Gastrocnemius medialis (tissue), 4 donors: Measurements from ENCODE around the gene LTB4R2. TPM values are rescaled to one million over a fixed set of nuclear protein-coding genes. Genes with fewer than 3 reads are reported as not detected.

Experiments used
- ATAC-seq, 2 donors: fragments of 150-250 bp; one replicate each; pipeline ENCODE4 v1.9.1; 2016
- DNase-seq, 2 donors: peaks; one replicate each; pipeline ENCODE4 v3.0.0-alpha.2; 2019
- H3K27ac ChIP-seq, 4 donors: fragments of 200-600 bp; sonication (generic); 1 replicate in 1 of 4; 2 replicates in 3 of 4; pipeline ENCODE4 v1.5.1; 2016 to 2018; ENCODE audit warnings: mild to moderate bottlenecking in 2 of 4, moderate library complexity in 1 of 4
- H3K27me3 ChIP-seq, 3 donors: fragments of 200-600 bp; sonication (generic) in 2 of 3; 1 replicate in 1 of 3; 2 replicates in 2 of 3; pipeline versions ENCODE4 v1.5.1 to v1.6.0; 2016 to 2019; ENCODE audit warnings: mild to moderate bottlenecking in 1 of 3, moderate library complexity in 1 of 3
- H3K36me3 ChIP-seq, 2 donors: fragments of 200-600 bp; sonication (generic) in 1 of 2; one replicate each; pipeline ENCODE4 v1.5.1; 2017 to 2018
- H3K4me1 ChIP-seq, 2 donors: fragments of 200-600 bp; sonication (generic) in 1 of 2; one replicate each; pipeline ENCODE4 v1.5.1; 2016 to 2017; ENCODE audit warnings: mild to moderate bottlenecking in 2 of 2
- H3K4me3 ChIP-seq, 4 donors: fragments of 200-600 bp; sonication (generic) in 3 of 4; 1 replicate in 1 of 4; 2 replicates in 3 of 4; pipeline ENCODE4 v1.5.1; 2016 to 2019; ENCODE audit warnings: mild to moderate bottlenecking in 2 of 4
- H3K9me3 ChIP-seq, 3 donors: fragments of 200-600 bp; sonication (generic) in 2 of 3; 1 replicate in 1 of 3; 2 replicates in 2 of 3; pipeline ENCODE4 v1.5.1; 2016 to 2019
- CTCF ChIP-seq, 5 experiments: fragments of 450-650 bp in 3 of 5; fragments of 200-600 bp in 2 of 5; sonication (generic) in 2 of 5; IDR thresholded peaks in 4 of 5; conservative IDR thresholded peaks in 1 of 5; 1 replicate in 4 of 5; 2 replicates in 1 of 5; pipeline ENCODE4 v1.5.1; 2016 to 2019; ENCODE audit warnings: antibody characterized with exemption in 5 of 5, mild to moderate bottlenecking in 3 of 5, moderate library complexity in 3 of 5
- POLR2A ChIP-seq, 2 donors: fragments of 450-650 bp; IDR thresholded peaks; one replicate each; pipeline ENCODE4 v1.6.1; 2017; ENCODE audit warnings: antibody characterized with exemption in 2 of 2, mild to moderate bottlenecking in 2 of 2, moderate library complexity in 2 of 2
- in situ Hi-C, 4 donors: fragments of 200-750 bp; cut with MboI; loops; one replicate each; pipeline versions ENCODE4 v1.15.0 to v1.8.0; 2017; ENCODE audit warnings: low sequenced_read_pairs in 4 of 4
- intact Hi-C: fragments of 100-400 bp; cut with DNase I; formaldehyde crosslinking; loops from one replicate; pipeline ENCODE4 v1.15.1; 2023; ENCODE audit warnings: low total_unique reads
- total RNA-seq, 4 donors: library from RNA; depleted of rRNA; stranded (reverse); fragments of >200 nt; gene quantifications; one replicate each; pipeline versions ENCODE4 v1.1.0 to v1.2.3, GENCODE V29; 2016

LTB4R2 gene
- total RNA-seq, 4 donors from 2014 or later, result 0.39 to 3.3 (median 2.0) TPM

- H3K9me3 ChIP-seq, result no peaks in the 10 kb centered on the region
- DNase-seq (no peak), ATAC-seq (no peak)
- no peak overlapping the region for H3K4me3 ChIP-seq
- H3K36me3 ChIP-seq, result no peaks in the 10 kb centered on the region
- in situ Hi-C loops (no loop called here), intact Hi-C loops (no loop called here)
- TF ChIP-seq CTCF (IDR thresholded peaks at IDR 0.05 in 4 of 5, conservative IDR thresholded peaks at IDR 0.05 in 1 of 5) (no peak), POLR2A (IDR thresholded peaks at IDR 0.05) (no peak)
- H3K27me3 ChIP-seq, result peaks cover 0 to 9% (median 8%) of the 10 kb centered on the region in 3 donors
- no peaks in the 10 kb centered on the region for H3K4me1 ChIP-seq
- H3K27ac ChIP-seq, result no peak overlapping the region
Measured at GRCh38 chr14:24355009-24355408, 45.1 kb downstream of the LTB4R2 start.

- H3K27me3 ChIP-seq, result peaks cover 0 to 8% (median 8%) of the 10 kb centered on the region in 3 donors
- no peak for TF ChIP-seq CTCF (IDR thresholded peaks at IDR 0.05 in 4 of 5, conservative IDR thresholded peaks at IDR 0.05 in 1 of 5)
- TF ChIP-seq POLR2A (IDR thresholded peaks at IDR 0.05), result no peak
- in situ Hi-C loops, result no loop called here
- ATAC-seq, result no peak
- H3K36me3 ChIP-seq, result no peaks in the 10 kb centered on the region
- no peaks in the 10 kb centered on the region for H3K9me3 ChIP-seq
- no peak overlapping the region for H3K4me3 ChIP-seq
- no peak overlapping the region for H3K27ac ChIP-seq
- DNase-seq, result no peak
- no peaks in the 10 kb centered on the region for H3K4me1 ChIP-seq
- intact Hi-C loops, result no loop called here
Measured at GRCh38 chr14:24356208-24356607, 46.3 kb downstream of the LTB4R2 start.

- DNase-seq (no peak), ATAC-seq (no peak)
- Histone ChIP-seq H3K4me3 (no peak overlapping the region), H3K9me3 (no peaks in the 10 kb centered on the region), H3K27ac (no peak overlapping the region), H3K36me3 (no peaks in the 10 kb centered on the region), H3K4me1 (peaks cover 3 to 4% of the 10 kb centered on the region in 2 donors), H3K27me3 (peaks cover 5 to 6% (median 5%) of the 10 kb centered on the region in 3 donors)
- intact Hi-C loops (no loop called here), in situ Hi-C loops (no loop called here)
- TF ChIP-seq POLR2A (IDR thresholded peaks at IDR 0.05), result no peak
- TF ChIP-seq CTCF (IDR thresholded peaks at IDR 0.05 in 4 of 5, conservative IDR thresholded peaks at IDR 0.05 in 1 of 5), result no peak
Measured at GRCh38 chr14:24360281-24360680, 50.3 kb downstream of the LTB4R2 start.

- Histone ChIP-seq H3K4me3 (no peak overlapping the region), H3K27me3 (peaks cover 15 to 16% (median 15%) of the 10 kb centered on the region in 3 donors), H3K9me3 (no peaks in the 10 kb centered on the region), H3K4me1 (peaks cover 4 to 5% of the 10 kb centered on the region in 2 donors), H3K27ac (no peak overlapping the region), H3K36me3 (no peaks in the 10 kb centered on the region)
- ATAC-seq (no peak), DNase-seq (no peak)
- in situ Hi-C loops (no loop called here), intact Hi-C loops (no loop called here)
- TF ChIP-seq CTCF (IDR thresholded peaks at IDR 0.05 in 4 of 5, conservative IDR thresholded peaks at IDR 0.05 in 1 of 5), result no peak
- no peak for TF ChIP-seq POLR2A (IDR thresholded peaks at IDR 0.05)
Measured at GRCh38 chr14:24361326-24361725, 51.4 kb downstream of the LTB4R2 start.

Other genes with a start within 250 kb of the LTB4R2 start
- gene CPNE6, start 238.6 kb upstream of the LTB4R2 start, total RNA-seq, result not detected
- 1 to 10 TPM; 1.9 to 9.8 (median 3.6) TPM for gene PCK2, start 215.8 kb upstream of the LTB4R2 start, total RNA-seq
- 100 to 1,000 TPM in 1 of 4 donors, 10 to 100 TPM in 3; 52.4 to 113 (median 88.7) TPM for gene DCAF11, start 195.4 kb upstream of the LTB4R2 start, total RNA-seq
- gene NRL, start 195.2 kb upstream of the LTB4R2 start, total RNA-seq, result 1 to 10 TPM in 3 of 4 donors, under 1 TPM in 1; 0.82 to 4.5 (median 2.4) TPM
- 10 to 100 TPM; 45.3 to 91.3 (median 65.4) TPM for gene FITM1, start 179.5 kb upstream of the LTB4R2 start, total RNA-seq
- gene PSME1, start 173.9 kb upstream of the LTB4R2 start, total RNA-seq, result 100 to 1,000 TPM in 2 of 4 donors, 10 to 100 TPM in 2; 63.3 to 158 (median 87.5) TPM
- gene EMC9, start 168.5 kb upstream of the LTB4R2 start, total RNA-seq, result 10 to 100 TPM; 13.6 to 18.8 (median 16.3) TPM
- gene PSME2, start 163.5 kb upstream of the LTB4R2 start, total RNA-seq, result 10 to 100 TPM; 13.7 to 53.2 (median 21.5) TPM
- gene RNF31, start 162.6 kb upstream of the LTB4R2 start, total RNA-seq, result 100 to 1,000 TPM in 1 of 4 donors, 10 to 100 TPM in 3; 63.3 to 140 (median 82.4) TPM
- gene IRF9, start 148.9 kb upstream of the LTB4R2 start, total RNA-seq, result 10 to 100 TPM in 3 of 4 donors, 1 to 10 TPM in 1; 6.5 to 36.7 (median 11.9) TPM
- gene REC8, start 138.1 kb upstream of the LTB4R2 start, total RNA-seq, result 1 to 10 TPM in 1 of 4 donors, under 1 TPM in 2, not detected in 1; 0.27 to 3.1 (median 0.82) TPM
- 10 to 100 TPM; 35.7 to 73.2 (median 55.4) TPM for gene IPO4, start 121.3 kb upstream of the LTB4R2 start, total RNA-seq
- 10 to 100 TPM; 31.4 to 46.4 (median 36.7) TPM for gene TM9SF1, start 114.7 kb upstream of the LTB4R2 start, total RNA-seq
- not detected for gene TSSK4, start 104.4 kb upstream of the LTB4R2 start, total RNA-seq
- gene CHMP4A, start 96.7 kb upstream of the LTB4R2 start, total RNA-seq, result 10 to 100 TPM; 13.6 to 29.8 (median 20.7) TPM
- 10 to 100 TPM in 3 of 4 donors, 1 to 10 TPM in 1; 6.7 to 19.2 (median 13.9) TPM for gene MDP1, start 94.1 kb upstream of the LTB4R2 start, total RNA-seq
- 100 to 1,000 TPM; 141 to 178 (median 162) TPM for gene NEDD8, start 77.8 kb upstream of the LTB4R2 start, total RNA-seq
- gene GMPR2, start 77.2 kb upstream of the LTB4R2 start, total RNA-seq, result 10 to 100 TPM; 15.4 to 44.8 (median 27.4) TPM
- gene TINF2, start 67.5 kb upstream of the LTB4R2 start, total RNA-seq, result 10 to 100 TPM; 41.4 to 77.1 (median 50.7) TPM
- under 1 TPM in 1 of 4 donors, not detected in 3; 0.20 TPM for gene TGM1, start 47.0 kb upstream of the LTB4R2 start, total RNA-seq
- gene RABGGTA, start 38.5 kb upstream of the LTB4R2 start, total RNA-seq, result 10 to 100 TPM; 20.9 to 32.8 (median 28.0) TPM
- gene DHRS1, start 10.4 kb upstream of the LTB4R2 start, total RNA-seq, result 10 to 100 TPM in 2 of 4 donors, 1 to 10 TPM in 2; 1.9 to 12.2 (median 8.2) TPM
- gene NOP9, start 10.3 kb upstream of the LTB4R2 start, total RNA-seq, result 10 to 100 TPM; 27.2 to 43.5 (median 32.2) TPM
- 1 to 10 TPM in 1 of 4 donors, under 1 TPM in 3; 0.39 to 1.5 (median 0.88) TPM for gene CIDEB, start 2.2 kb upstream of the LTB4R2 start, total RNA-seq
- 1 to 10 TPM in 2 of 4 donors, under 1 TPM in 2; 0.13 to 2.2 (median 0.75) TPM for gene LTB4R, start 1.4 kb downstream of the LTB4R2 start, total RNA-seq
- 10 to 100 TPM in 1 of 4 donors, 1 to 10 TPM in 3; 7.9 to 16.6 (median 8.7) TPM for gene ADCY4, start 24.9 kb downstream of the LTB4R2 start, total RNA-seq
- gene RIPK3, start 29.9 kb downstream of the LTB4R2 start, total RNA-seq, result 1 to 10 TPM in 2 of 4 donors, under 1 TPM in 2; 0.66 to 1.6 (median 0.97) TPM
- gene NFATC4, start 58.0 kb downstream of the LTB4R2 start, total RNA-seq, result 10 to 100 TPM in 1 of 4 donors, 1 to 10 TPM in 3; 4.6 to 13.2 (median 7.5) TPM
- gene NYNRIN, start 88.9 kb downstream of the LTB4R2 start, total RNA-seq, result 1 to 10 TPM in 3 of 4 donors, under 1 TPM in 1; 0.87 to 3.7 (median 2.1) TPM
- gene CBLN3, start 119.5 kb downstream of the LTB4R2 start, total RNA-seq, result under 1 TPM in 3 of 4 donors, not detected in 1; 0.16 to 0.36 (median 0.24) TPM
- gene KHNYN, start 119.8 kb downstream of the LTB4R2 start, total RNA-seq, result 10 to 100 TPM; 35.1 to 50.5 (median 44.7) TPM
- gene SDR39U1, start 132.6 kb downstream of the LTB4R2 start, total RNA-seq, result 10 to 100 TPM; 21.7 to 51.4 (median 38.3) TPM
- under 1 TPM in 1 of 4 donors, not detected in 3; 0.76 TPM for gene CMA1, start 198.1 kb downstream of the LTB4R2 start, total RNA-seq